ENCODE data around the gene HYAL3. TPM values are rescaled to one million over a fixed set of nuclear protein-coding genes. Genes with fewer than 3 reads are reported as not detected.
"Not testable (repeated sequence)": the region's sequence is repeated elsewhere in the genome, so short reads cannot be mapped to it uniquely, and the experiment has no call there.

HYAL3 gene
- total and polyA plus RNA-seq, 8 donors = 1.3 to 7.9 (median 4.4) TPM; not detected in 2

- Histone ChIP-seq H3K4me1 (peaks cover 30 to 48% (median 43%) of the 10 kb centered on the region in 4 donors), H3K4me3 (no peak overlapping the region), H3K27me3 (no peaks in the 10 kb centered on the region), H3K9me3 (no peaks in the 10 kb centered on the region), H3K36me3 (peaks cover 34 to 45% (median 44%) of the 10 kb centered on the region in 4 donors), H3K27ac (peak overlapping the region in 2 of 5 donors; percentile 97 to 99)
- no peak for TF ChIP-seq POLR2A (IDR thresholded peaks at IDR 0.05)
- no peak for TF ChIP-seq POLR2AphosphoS5 (IDR thresholded peaks at IDR 0.05)
- no peak for TF ChIP-seq CTCF (IDR thresholded peaks at IDR 0.05)
- no peak for TF ChIP-seq EP300 (IDR thresholded peaks at IDR 0.05)
- 94 to 100% (median 97%) methylated on average over 6 of the region's 6 CpGs for WGBS, 5 donors
- intact Hi-C loops (cut with DNase I; ENCODE audit: low total_unique reads) = no loop called here
- no peak for DNase-seq
Observed at GRCh38 chr3:50289130-50289529, 10.1 kb downstream of the HYAL3 start.

GRCh38 chr3:50288387-50289007 lies 10.7 kb downstream of the HYAL3 start:
- intact Hi-C loops (cut with DNase I; ENCODE audit: low total_unique reads) = no loop called here
- 89 to 93% (median 91%) methylated on average over 21 to 23 of the region's 23 CpGs for WGBS, 5 donors
- Histone ChIP-seq H3K9me3 (no peaks in the 10 kb centered on the region), H3K4me1 (peaks cover 30 to 43% (median 41%) of the 10 kb centered on the region in 4 donors), H3K36me3 (peaks cover 34 to 45% (median 44%) of the 10 kb centered on the region in 4 donors), H3K27me3 (no peaks in the 10 kb centered on the region), H3K4me3 (no peak overlapping the region), H3K27ac (no peak overlapping the region)
- TF ChIP-seq EP300 (IDR thresholded peaks at IDR 0.05) (no peak), POLR2AphosphoS5 (IDR thresholded peaks at IDR 0.05) (no peak)
- DNase-seq = no peak

GRCh38 chr3:50287262-50287661 lies 11.9 kb downstream of the HYAL3 start:
- H3K27ac ChIP-seq = no peak overlapping the region
- intact Hi-C loops (cut with DNase I; ENCODE audit: low total_unique reads) = no loop called here
- peaks cover 34 to 45% (median 44%) of the 10 kb centered on the region in 4 donors for H3K36me3 ChIP-seq
- H3K27me3 ChIP-seq = no peaks in the 10 kb centered on the region
- DNase-seq = no peak
- TF ChIP-seq POLR2AphosphoS5 (IDR thresholded peaks at IDR 0.05) (no peak), POLR2A (IDR thresholded peaks at IDR 0.05) (no peak), CTCF (IDR thresholded peaks at IDR 0.05) (no peak), EP300 (IDR thresholded peaks at IDR 0.05) (no peak)
- WGBS, 5 donors = 60 to 86% (median 77%) methylated on average over 1 of the region's 1 CpG
- H3K4me1 ChIP-seq = peaks cover 22 to 33% (median 31%) of the 10 kb centered on the region in 4 donors
- no peaks in the 10 kb centered on the region for H3K9me3 ChIP-seq
- no peak overlapping the region for H3K4me3 ChIP-seq

- Histone ChIP-seq H3K27me3 (no peaks in the 10 kb centered on the region), H3K36me3 (peaks cover 34 to 45% (median 44%) of the 10 kb centered on the region in 4 donors), H3K4me1 (peaks cover 22 to 28% (median 26%) of the 10 kb centered on the region in 4 donors), H3K4me3 (no peak overlapping the region), H3K9me3 (no peaks in the 10 kb centered on the region), H3K27ac (no peak overlapping the region)
- 78 to 90% (median 83%) methylated on average over 26 to 28 of the region's 28 CpGs for WGBS, 5 donors
- no peak for DNase-seq
- TF ChIP-seq POLR2AphosphoS5 (IDR thresholded peaks at IDR 0.05) (no peak), POLR2A (IDR thresholded peaks at IDR 0.05) (no peak), CTCF (IDR thresholded peaks at IDR 0.05) (no peak), EP300 (IDR thresholded peaks at IDR 0.05) (no peak)
- intact Hi-C loops (cut with DNase I; ENCODE audit: low total_unique reads) = no loop called here
Observed at GRCh38 chr3:50286322-50287227, 12.6 kb downstream of the HYAL3 start.

- intact Hi-C loops (cut with DNase I; ENCODE audit: low total_unique reads); H3K4me1 ChIP-seq; H3K4me3 ChIP-seq; H3K27ac ChIP-seq; DNase-seq; H3K27me3 ChIP-seq; H3K9me3 ChIP-seq: not testable (repeated sequence)
- H3K36me3 ChIP-seq = peaks cover 20 to 32% (median 30%) of the 10 kb centered on the region in 4 donors
- WGBS, 5 donors = 81 to 87% (median 86%) methylated on average over 6 of the region's 6 CpGs
Observed at GRCh38 chr3:50284121-50284520, 15.1 kb downstream of the HYAL3 start.
